Skeletal muscle cell (primary cell): Measurements from ENCODE around the gene HOXA1.

Source experiments
- DNase-seq: peaks from one replicate; pipeline ENCODE4 v3.0.0-alpha.2; 2010; ENCODE audit warnings: low read depth
- H3K4me3 ChIP-seq: 2 replicates; pipeline ENCODE4 v1.5.1; 2011; ENCODE audit warnings: low read depth, mild to moderate bottlenecking, control low read depth, low read length, moderate library complexity

Gene HOXA1

DNA sequence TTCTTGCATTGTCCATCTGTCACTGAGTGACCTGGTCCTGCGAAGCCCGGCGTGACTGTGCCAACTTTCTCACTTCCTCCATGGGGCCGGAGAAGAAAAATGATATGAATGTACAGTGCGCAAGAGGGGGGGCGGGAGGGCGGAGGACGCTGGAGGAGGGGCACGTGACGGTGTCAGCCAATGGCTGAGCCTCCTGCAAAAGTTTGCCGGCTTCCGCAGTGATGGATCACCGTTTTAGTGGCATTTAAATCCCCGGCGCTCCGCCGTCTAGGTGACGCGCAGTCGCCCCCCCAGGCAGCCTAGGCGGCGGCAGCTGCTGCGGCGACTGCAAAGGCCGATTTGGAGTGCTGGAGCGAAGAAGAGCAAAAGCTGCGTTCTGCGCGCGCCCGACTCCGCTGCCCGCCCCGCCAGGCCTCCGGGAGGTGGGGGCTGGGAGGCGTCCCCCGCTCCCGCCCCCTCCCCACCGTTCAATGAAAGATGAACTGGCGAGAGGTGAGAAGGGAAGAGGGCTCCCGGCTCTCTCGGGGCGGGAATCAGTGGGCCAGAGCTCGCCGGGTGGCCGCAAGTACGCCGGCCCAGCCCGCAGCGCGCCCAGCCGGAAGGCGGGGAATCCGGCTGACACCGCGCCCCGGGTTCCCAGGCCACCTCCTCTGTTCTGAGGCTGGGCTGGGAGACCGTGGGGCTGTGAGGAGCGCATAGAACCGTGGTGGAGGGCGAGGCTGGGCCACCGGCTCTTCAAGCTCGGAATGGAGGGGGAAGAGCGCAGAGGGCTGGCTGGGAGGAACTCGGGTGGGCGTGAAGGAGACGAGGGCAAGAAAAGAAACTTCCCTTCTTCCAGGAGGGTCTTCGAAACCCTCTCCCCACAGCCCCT, at the start of gene HOXA1:
TSS of gene HOXA1 (minus strand) at position 104 of the 871 bp plus-strand sequence. CDS start at position 16, 88 bp downstream.
- peak within 1 kb of the TSS; percentile 89 for H3K4me3 ChIP-seq
- peak; percentile 75 for DNase-seq

DNA sequence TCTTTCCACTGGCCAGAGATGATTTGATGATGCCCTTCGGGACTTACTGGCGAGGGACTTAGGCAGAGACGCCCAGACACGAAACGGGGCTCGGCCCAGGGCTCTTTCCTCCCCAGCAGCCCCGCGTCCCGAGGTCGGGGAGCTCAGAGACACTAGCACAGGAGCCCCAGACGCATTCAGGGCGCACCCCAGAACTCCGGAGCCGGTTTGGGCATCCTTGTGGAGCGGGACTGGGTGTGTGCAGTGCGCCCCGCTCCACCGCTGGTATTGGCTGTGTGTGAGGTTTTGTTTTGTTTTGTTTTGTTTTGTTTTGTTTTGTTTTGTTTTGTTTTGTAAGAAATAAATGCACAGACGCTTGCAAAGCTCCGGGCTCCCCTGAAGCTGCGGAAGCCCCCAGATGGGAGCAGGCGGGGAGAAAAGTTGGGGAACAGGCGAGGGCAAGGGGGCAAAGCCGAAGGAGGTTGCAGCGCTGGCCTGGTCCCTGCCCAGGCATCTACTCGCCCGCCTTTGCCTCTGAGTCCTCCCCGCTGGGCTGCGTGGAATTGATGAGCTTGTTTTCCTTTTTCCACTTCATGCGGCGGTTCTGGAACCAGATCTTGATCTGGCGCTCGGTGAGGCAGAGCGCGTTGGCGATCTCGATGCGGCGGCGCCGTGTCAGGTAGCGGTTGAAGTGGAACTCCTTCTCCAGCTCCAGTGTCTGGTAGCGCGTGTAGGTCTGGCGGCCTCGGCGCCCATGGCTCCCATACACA, 49.5 kb upstream of the HOXA1 start:
- no peak overlapping the region for H3K4me3 ChIP-seq
- DNase-seq, result no peak

DNA sequence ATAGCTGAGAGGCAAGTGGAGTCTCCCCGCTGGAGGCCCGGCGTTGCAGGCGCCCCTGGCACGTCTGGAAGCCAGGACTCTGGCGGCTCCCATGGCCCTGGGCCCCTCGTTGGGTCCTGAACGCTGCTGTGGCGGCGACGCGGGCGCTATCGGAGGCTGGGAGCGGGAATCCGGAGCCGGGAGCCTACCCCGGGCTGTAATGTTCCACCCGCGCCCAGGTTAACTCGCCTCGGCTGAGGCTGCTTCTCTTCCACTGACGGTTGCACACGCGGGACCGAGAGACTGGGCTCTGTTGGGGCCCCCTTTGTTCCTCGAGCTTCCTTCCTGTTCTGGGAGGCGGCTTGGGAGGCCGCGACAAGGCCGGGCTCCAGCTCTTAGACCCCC, 49.0 kb upstream of the HOXA1 start:
- H3K4me3 ChIP-seq, result no peak overlapping the region
- no peak for DNase-seq

DNA sequence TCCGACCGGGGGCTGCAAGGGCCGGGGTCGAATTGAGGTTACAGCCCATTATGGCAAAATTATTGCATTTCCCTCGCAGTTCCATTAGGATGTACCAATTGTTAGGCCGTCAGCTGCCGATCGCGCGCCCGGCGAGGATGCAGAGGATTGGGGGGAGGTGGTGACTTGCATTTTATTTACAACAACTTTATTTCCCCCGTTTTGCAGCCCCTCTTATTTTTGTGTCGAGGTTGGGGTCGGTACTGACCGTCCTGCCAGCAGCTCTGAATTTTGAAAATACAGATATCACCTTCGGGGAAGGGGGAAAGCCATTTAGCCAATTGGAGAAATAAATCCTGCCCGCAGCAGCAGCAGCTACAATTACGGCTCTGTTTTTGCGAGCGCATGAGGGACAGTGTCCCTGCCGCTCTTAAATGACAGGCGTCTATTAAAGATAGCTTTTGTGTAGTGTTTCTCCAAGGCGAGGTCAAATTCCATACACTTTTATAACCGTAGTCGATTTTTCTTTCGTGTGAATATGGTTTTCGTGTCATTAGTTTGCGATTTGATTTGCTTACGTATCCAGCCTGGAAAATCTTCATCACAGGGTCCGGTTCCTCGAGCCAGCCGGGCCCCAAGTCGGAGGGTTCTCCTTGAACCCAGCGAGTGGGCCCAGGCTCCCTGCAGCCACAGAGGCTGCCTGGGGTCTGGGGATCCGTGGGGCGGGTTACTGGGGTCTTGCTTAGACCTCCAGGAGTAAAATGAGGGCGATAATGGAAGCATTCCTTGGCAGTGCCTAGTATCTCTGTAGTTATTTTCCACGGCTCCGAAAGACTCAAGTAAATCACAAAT, 48.4 kb upstream of the HOXA1 start:
- no peak for DNase-seq
- H3K4me3 ChIP-seq, result no peak overlapping the region

DNA sequence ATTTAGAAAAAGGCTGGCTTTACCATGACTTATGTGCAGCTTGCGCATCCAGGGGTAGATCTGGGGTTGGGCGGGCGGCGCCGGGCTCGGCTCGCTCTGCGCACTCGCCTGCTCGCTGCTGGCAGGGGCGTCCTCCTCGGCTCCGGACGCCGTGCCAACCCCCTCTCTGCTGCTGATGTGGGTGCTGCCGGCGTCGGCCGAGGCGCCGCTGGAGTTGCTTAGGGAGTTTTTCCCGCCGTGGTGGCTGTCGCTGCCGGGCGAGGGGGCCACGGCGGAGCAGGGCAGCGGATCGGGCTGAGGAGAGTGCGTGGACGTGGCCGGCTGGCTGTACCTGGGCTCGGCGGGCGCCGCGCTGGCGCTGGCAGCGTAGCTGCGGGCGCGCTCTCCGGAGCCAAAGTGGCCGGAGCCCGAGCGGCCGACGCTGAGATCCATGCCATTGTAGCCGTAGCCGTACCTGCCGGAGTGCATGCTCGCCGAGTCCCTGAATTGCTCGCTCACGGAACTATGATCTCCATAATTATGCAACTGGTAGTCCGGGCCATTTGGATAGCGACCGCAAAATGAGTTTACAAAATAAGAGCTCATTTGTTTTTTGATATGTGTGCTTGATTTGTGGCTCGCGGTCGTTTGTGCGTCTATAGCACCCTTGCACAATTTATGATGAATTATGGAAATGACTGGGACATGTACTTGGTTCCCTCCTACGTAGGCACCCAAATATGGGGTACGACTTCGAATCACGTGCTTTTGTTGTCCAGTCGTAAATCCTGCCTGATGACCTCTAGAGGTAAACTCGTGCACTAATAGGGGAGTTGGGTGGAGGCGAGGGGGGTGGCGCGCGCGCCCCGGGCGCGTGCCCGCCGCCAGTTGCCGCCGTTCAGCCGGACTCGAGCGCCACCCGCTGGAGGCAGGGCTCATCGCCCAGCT, 47.5 kb upstream of the HOXA1 start, which contains the start of gene HOXA5:
TSS of gene HOXA5 (minus strand) at position 659 of the 927 bp plus-strand sequence. CDS start at position 585, 74 bp downstream.
- peak within 1 kb of the TSS; percentile 32 for H3K4me3 ChIP-seq
- DNase-seq, result no peak

DNA sequence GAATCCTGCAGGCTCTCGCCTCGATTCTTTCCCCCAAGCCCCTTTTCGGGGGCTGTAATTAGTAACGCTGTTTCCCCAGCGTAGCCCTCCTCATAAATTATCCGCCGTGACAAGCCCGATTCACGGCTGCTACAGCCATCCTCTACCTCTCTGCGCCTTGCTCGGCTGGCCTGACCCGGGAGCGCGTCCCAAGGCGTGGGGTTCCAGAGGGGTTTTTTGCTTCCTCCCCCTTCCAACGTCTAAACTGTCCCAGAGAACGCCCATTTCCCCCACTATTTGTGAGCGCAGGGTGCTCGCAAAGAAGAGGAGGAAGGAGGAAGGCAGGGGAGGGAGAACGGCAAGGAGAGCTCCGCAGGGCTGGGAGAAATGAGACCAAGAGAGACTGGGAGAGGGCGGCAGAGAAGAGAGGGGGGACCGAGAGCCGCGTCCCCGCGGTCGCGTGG, 46.8 kb upstream of the HOXA1 start:
- H3K4me3 ChIP-seq, result peak overlapping the region; percentile 32

DNA sequence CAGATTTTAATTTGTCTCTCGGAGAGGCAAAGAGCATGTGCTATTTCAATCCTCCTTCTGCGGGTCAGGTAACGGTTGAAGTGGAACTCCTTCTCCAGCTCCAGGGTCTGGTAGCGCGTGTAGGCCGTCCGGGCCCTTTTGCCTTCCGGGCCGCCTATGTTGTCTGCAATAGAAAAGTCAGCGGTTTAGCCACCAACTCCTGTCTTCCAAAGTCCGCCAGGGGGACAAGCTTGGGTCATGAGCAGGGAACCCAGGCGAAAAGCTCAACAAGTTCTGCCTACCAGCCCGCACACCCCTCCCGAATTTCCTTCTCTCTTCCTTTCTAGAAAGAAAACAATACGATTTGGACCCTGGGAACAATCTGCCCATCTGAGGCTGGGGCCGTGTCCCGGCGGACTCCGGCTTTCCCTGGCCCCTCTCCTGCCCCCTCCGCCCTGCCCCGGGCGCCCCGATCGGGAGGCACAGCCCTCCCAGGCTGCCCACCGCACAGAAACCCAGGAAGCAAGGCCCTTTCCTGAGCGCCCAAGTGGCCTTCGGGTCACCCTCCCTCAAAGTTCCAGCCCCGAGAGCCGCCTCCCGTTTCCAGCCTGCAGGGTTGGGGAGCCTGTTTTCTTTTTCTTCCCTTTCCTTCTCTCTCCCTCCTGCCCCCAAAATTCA, 46.3 kb upstream of the HOXA1 start:
- no peak for DNase-seq
- peak overlapping the region; percentile 32 for H3K4me3 ChIP-seq

More for the DNA sequence above, 46.8 kb upstream of the HOXA1 start:
- DNase-seq, result no peak

DNA sequence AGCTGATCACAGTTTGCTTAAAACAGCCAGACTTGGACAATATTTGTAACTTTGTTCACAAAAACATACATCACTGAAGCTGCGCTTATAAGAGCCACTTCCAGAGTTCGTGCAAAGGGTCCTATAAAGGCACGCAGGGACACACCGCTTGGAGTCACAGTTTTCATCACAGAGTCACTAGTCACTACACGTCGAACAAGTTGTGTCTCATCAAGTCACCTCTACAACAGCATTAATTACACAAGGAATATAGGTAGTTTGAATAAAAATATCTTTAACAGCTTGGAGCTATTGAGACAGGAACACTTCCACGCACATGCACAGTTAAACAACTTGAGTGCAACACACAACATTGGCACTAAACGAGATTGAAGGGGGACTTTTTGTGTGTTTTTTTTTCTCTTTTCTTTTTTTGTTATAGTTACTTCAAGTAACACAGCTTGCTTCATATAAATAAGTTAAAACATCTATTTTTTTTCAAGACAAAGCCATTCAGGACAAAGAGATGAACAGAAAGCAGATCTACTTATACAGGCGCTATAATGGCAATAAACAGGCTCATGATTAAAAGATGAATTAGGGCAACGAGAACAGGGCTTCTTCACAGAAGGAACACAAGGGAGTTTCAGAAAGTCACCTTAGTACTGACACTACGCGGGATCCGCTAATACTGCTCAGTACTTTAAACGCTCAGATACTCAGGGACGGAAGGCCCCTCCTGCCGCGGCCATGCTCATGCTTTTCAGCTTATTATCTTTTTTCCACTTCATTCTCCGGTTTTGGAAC, 45.5 kb upstream of the HOXA1 start:
- H3K4me3 ChIP-seq, result no peak overlapping the region
- DNase-seq, result no peak

DNA sequence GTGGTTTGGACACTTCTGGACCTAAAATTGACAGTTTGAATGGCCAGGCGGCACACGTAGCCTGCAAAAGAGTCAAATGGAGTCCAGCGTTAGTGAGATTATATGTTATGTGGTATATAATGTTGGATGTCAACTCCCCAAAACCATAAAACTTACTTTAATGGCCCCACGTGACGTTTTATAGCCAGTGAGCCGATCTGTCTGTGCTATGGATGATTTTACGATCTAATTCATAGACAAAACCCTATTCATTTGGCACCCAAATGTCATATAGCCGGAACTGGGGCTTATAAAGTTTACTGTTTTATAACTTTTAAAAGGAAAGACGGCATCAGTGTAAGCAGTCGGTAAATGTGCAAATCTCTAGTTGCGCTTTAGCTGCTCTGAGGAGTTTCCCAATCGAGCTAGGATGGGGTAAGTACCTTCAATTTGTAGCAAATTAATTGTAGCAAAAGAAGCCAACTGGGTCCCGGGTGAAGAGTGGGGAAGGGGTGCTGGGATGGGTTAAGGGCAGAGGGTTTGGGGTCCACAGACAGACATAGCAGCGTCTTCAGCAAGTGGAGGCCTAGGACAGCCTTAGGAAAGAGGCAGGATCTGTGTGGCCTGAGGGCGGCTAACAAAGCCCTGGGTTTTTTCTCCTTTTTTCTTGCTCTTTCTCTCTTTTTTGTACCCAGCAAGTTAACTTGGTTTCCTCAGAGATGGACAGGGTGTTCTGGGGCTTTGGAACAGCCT, 44.5 kb upstream of the HOXA1 start:
- no peak overlapping the region for H3K4me3 ChIP-seq
- DNase-seq, result no peak

DNA sequence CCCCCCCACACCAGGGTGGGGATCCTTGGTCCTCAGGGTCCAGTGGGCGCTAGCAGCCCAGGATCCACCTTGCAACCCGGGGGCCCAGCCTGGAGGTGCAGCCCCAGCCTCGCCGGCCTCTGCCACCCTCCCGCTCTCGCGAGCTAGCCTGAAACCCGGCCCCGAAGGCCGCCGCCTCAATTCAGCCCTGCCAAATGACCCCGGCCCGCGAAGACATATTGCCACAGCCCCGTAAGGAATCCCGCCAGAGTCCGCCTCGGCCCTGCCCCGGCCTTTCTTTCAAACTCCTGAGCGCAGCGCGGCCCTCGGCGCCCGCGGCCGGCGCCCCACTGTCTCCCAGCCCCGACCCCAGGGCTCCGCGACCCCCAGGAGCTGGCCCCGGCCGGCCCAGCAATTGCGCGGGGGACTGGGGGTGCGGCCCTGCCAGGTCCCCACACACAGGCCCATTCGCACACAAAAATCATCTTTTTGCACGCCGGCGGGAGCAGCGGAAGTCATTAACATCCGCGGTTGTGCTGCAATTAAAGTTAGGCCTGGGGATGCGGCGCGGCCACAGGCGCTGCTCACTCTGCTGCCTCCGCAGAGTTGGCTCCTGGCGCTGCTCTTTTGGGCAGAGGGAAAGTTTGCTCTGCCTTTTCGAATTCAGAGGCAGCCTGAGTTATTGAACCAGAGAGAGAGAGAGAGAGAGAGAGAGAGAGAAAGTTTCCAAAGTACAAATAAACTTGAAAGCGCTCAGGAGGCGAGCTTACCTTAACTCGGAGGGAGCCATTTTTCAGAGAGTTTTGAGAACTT, 43.7 kb upstream of the HOXA1 start:
- no peak for DNase-seq
- H3K4me3 ChIP-seq, result peak overlapping the region; percentile 3

DNA sequence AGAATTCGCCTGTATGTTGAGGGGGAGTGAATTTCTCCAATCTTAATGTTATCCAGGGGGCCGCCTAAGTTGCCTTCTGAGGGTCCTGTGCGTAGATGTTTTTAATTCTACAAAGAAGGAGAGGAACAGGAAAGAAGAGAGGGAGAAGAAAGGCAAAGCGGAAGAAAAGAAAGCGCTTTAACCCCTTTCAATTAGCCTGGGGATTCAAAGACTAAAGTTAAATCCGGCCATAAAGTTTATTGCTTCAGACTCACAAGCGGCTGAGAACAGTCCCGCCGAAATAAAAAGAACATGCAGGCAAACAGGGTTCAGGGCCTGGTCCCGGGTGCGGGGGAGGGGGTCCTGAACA, 43.2 kb upstream of the HOXA1 start:
- H3K4me3 ChIP-seq, result peak overlapping the region; percentile 3
- no peak for DNase-seq

DNA sequence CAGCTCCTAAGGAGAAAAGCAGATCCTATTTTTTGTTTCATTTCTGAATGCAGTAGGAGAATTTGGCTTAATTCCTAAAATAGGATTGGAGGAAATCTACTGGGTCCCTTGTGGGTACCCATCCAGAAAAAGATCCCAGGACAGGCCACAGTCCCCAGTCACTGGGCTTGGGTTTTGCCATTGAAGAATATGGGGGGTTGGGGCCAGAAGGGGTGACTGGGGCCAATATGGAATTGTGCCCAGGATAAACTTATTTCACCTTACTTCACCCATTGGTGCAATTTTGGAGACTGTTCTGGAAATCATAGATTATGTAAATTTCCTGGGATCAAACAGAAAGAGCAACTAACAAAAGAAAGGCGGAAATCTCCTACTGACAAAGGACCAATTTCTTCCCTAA, 42.7 kb upstream of the HOXA1 start:
- H3K4me3 ChIP-seq, result no peak overlapping the region
- DNase-seq, result no peak

DNA sequence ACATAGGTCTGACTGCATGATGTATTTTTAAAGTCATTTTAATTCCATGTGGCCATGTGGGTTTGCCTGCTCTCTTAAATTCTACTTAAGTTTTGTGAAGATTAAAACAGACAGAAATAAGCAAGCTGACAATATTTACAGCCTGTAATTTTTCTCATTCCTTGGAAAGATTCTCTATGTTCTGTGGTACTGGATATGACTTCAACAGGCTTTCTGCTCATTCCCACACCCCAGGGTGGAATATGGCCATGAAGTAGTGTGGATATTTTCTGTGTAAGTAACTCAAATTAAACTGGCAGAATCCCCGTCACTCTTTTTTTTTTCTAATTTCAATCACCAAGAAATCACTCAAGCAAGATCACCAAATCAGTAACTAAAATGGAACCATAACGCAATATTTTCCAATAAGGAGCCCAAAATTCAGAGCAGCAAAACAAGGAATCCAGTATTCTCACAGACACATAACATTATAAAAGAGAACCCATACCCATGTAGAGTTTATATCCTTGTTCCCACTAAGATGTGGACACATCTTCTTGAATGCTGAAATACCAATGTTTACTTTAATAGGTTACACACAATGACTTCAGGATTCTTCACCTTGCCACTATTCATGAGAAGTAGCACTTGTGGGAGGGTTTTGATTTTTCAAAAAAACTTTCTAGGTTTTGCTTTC, 42.0 kb upstream of the HOXA1 start:
- DNase-seq, result no peak
- no peak overlapping the region for H3K4me3 ChIP-seq

DNA sequence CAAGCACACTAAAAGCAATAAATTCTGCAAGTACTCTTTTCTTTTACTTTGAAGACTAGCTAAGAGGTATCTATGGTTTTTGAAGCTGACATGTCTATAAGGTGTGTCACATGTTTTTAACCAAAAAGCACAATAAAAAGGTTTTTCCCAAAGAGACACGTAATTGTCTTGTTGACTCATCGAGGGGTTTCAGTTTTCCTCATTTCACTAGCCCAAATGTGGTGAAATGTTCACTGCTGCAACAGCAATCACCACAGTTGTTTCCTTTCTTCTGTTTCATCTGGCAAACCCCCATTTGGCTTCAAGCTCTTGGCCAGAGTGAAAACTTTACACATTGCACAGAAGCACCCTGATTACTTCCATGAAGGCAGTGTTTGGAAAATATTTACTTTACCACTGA, 38.6 kb upstream of the HOXA1 start:
- DNase-seq, result peak; percentile 89
- no peak overlapping the region for H3K4me3 ChIP-seq

DNA sequence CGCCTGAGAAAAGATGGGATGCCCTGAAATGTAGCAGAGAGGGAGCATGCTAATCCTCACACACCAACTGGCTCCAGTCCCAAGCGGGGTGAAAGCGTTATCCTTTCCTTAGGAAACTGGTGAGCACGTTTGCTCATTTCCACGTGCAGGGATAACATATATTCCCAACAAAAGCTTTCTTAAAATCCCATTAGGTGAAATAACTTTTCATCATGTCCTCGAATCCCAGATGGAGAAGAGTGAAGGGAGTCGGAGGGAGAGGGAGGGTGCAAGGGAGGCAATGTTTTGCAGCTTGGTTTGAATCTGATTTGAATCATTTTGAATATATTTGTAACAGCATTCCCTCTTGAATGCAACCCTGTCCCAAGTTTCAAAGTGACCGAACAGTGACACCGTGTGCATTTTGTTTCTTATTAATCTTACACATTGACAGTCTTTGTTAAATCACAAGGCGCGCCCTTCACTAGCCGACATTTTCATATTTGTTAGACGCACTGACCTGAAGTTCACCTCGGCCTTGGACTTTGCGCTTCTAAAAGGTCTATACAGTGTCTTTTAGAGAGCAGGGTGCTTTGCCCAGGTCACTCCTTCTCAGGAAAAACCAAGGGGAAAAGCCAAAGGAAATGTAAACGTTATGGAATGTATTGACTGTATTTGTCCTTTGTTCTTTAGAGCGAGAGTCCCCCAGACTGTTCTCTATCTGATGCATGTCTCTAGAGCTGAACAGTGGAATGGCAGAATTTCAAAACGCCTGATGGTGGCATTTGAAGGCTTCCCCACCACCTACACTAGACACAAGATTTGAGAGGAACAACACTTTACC, 37.8 kb upstream of the HOXA1 start:
- H3K4me3 ChIP-seq, result no peak overlapping the region
- DNase-seq, result no peak
